Body of pancreas (tissue), 4 donors: ENCODE measurements around the gene TGM6. TPM values are rescaled to one million over a fixed set of nuclear protein-coding genes. Genes with fewer than 3 reads are reported as not detected.
"Not testable (repeated sequence)": the region's sequence is repeated elsewhere in the genome, so short reads cannot be mapped to it uniquely, and the experiment has no call there.

ENCODE experiments used
- ATAC-seq: fragments of 150-250 bp; one replicate; pipeline ENCODE4 v1.9.1; 2016
- DNase-seq, 4 donors: peaks; one replicate each; pipeline ENCODE4 v3.0.0-alpha.2; 2019
- H3K27ac ChIP-seq, 4 donors: fragments of 200-600 bp; sonication (generic); 1 replicate in 3 of 4; 2 replicates in 1 of 4; pipeline versions ENCODE4 v1.5.1 to v1.6.1; 2016 to 2019; ENCODE audit warnings: mild to moderate bottlenecking in 1 of 4, mixed read lengths in 1 of 4, moderate library complexity in 1 of 4
- H3K27me3 ChIP-seq, 2 donors: fragments of 200-600 bp; sonication (generic); one replicate each; pipeline ENCODE4 v1.6.0; 2016; ENCODE audit warnings: mild to moderate bottlenecking in 1 of 2
- H3K36me3 ChIP-seq, 2 donors: fragments of 200-600 bp; sonication (generic); replicated peaks in 1 of 2; 2 replicates each; pipeline ENCODE4 v1.5.1; 2016; ENCODE audit warnings: low read depth in 2 of 2; ENCODE audit not compliant: insufficient read depth in 1 of 2
- H3K4me1 ChIP-seq: fragments of 200-600 bp; sonication (generic); one replicate; pipeline ENCODE4 v1.6.0; 2016
- H3K4me3 ChIP-seq, 2 donors: fragments of 200-600 bp; sonication (generic); 1 replicate in 1 of 2; 2 replicates in 1 of 2; pipeline ENCODE4 v1.5.1; 2016 to 2019
- H3K9me3 ChIP-seq, 3 donors: fragments of 200-600 bp; sonication (generic); 1 replicate in 2 of 3; 2 replicates in 1 of 3; pipeline ENCODE4 v1.5.1; 2016
- CTCF ChIP-seq, 7 experiments: fragments of 450-650 bp in 4 of 7; fragments of 200-600 bp in 3 of 7; sonication (generic) in 3 of 7; IDR thresholded peaks; one replicate each; pipeline ENCODE4 v1.5.1; 2016 to 2019; ENCODE audit warnings: antibody characterized with exemption in 7 of 7
- POLR2A ChIP-seq, 3 donors: fragments of 450-650 bp; IDR thresholded peaks; one replicate each; pipeline ENCODE4 v1.6.1; 2016; ENCODE audit warnings: antibody characterized with exemption in 3 of 3, mild to moderate bottlenecking in 2 of 3
- WGBS, 2 donors: methylation state at CpG; one replicate each; pipeline ENCODE4 v1.1.5; 2017; 5-methylcytosine and 5-hydroxymethylcytosine counted together
- intact Hi-C: fragments of 100-400 bp; cut with DNase I; formaldehyde crosslinking; loops from one replicate; pipeline ENCODE4 v1.15.1; 2023
- total RNA-seq, 2 donors: library from RNA; depleted of rRNA; stranded (reverse); fragments of >200 nt; gene quantifications; one replicate each; pipeline ENCODE4 v1.1.0, GENCODE V29; 2016

The TGM6 gene
- total RNA-seq, 2 donors from 2014 or later, result not detected

GRCh38 chr20:2403291-2404052, 22.8 kb downstream of the TGM6 start:
- Histone ChIP-seq H3K9me3 (peaks cover 0 to 14% (median 0%) of the 10 kb centered on the region in 3 donors), H3K4me3 (no peak overlapping the region), H3K27me3 (no peaks in the 10 kb centered on the region), H3K27ac (no peak overlapping the region), H3K36me3 (no peaks in the 10 kb centered on the region), H3K4me1 (no peaks in the 10 kb centered on the region)
- intact Hi-C loops, result no loop called here
- 91 to 94% methylated on average over 13 to 21 of the region's 24 CpGs for WGBS, 2 donors
- TF ChIP-seq CTCF (IDR thresholded peaks at IDR 0.05) (no peak), POLR2A (IDR thresholded peaks at IDR 0.05) (no peak)
- DNase-seq, result no peak
- no peak for ATAC-seq

- Histone ChIP-seq H3K27me3 (no peaks in the 10 kb centered on the region), H3K9me3 (peaks cover 0 to 14% (median 0%) of the 10 kb centered on the region in 3 donors), H3K4me3 (no peak overlapping the region), H3K27ac (no peak overlapping the region), H3K36me3 (no peaks in the 10 kb centered on the region), H3K4me1 (no peaks in the 10 kb centered on the region)
- no peak for DNase-seq
- no peak for ATAC-seq
- intact Hi-C loops, result no loop called here
- TF ChIP-seq CTCF (IDR thresholded peaks at IDR 0.05), result no peak
- TF ChIP-seq POLR2A (IDR thresholded peaks at IDR 0.05), result no peak
- 57 to 82% methylated on average over 1 of the region's 1 CpG for WGBS, 2 donors
Observed at GRCh38 chr20:2405693-2406065, 25.0 kb downstream of the TGM6 start.

- H3K27ac ChIP-seq, ATAC-seq, H3K4me1 ChIP-seq, intact Hi-C loops, H3K4me3 ChIP-seq, H3K36me3 ChIP-seq, DNase-seq, H3K27me3 ChIP-seq: not testable (repeated sequence)
- WGBS, 2 donors, result 71 to 75% methylated on average over 7 of the region's 7 CpGs
- H3K9me3 ChIP-seq, result peaks cover 0 to 14% (median 0%) of the 10 kb centered on the region in 3 donors
Observed at GRCh38 chr20:2407355-2407754, 26.7 kb downstream of the TGM6 start.

- no peak for DNase-seq
- WGBS, 2 donors, result 91% methylated on average over 1 of the region's 1 CpG
- Histone ChIP-seq H3K4me3 (no peak overlapping the region), H3K4me1 (no peaks in the 10 kb centered on the region), H3K36me3 (no peaks in the 10 kb centered on the region), H3K9me3 (peaks cover 0 to 14% (median 0%) of the 10 kb centered on the region in 3 donors), H3K27ac (no peak overlapping the region), H3K27me3 (no peaks in the 10 kb centered on the region)
- intact Hi-C loops, result no loop called here
- no peak for ATAC-seq
- TF ChIP-seq POLR2A (IDR thresholded peaks at IDR 0.05) (no peak), CTCF (IDR thresholded peaks at IDR 0.05) (no peak)
Observed at GRCh38 chr20:2408111-2408510, 27.4 kb downstream of the TGM6 start.

- 58 to 65% methylated on average over 6 of the region's 6 CpGs for whole genome bisulfite sequencing, 2 donors
- no peaks in the 10 kb centered on the region for H3K36me3 ChIP-seq
- no peak overlapping the region for H3K4me3 ChIP-seq
- H3K27me3 ChIP-seq, result no peaks in the 10 kb centered on the region
- TF ChIP-seq POLR2A (IDR thresholded peaks at IDR 0.05), result no peak
- TF ChIP-seq CTCF (IDR thresholded peaks at IDR 0.05), result no peak
- ATAC-seq (no peak), DNase-seq (no peak)
- H3K9me3 ChIP-seq, result no peaks in the 10 kb centered on the region
- intact Hi-C loops, result no loop called here
- H3K4me1 ChIP-seq, result no peaks in the 10 kb centered on the region
- no peak overlapping the region for H3K27ac ChIP-seq
Observed at GRCh38 chr20:2416541-2417212, 36.0 kb downstream of the TGM6 start.
